NCI-H446 (cell line): ENCODE data around the gene ACLY.

Experiments
- DNase-seq, 2 experiments: peaks; one replicate each; lab custom pipeline; 2025; lab: John Stamatoyannopoulos, UW

Gene ACLY

DNA sequence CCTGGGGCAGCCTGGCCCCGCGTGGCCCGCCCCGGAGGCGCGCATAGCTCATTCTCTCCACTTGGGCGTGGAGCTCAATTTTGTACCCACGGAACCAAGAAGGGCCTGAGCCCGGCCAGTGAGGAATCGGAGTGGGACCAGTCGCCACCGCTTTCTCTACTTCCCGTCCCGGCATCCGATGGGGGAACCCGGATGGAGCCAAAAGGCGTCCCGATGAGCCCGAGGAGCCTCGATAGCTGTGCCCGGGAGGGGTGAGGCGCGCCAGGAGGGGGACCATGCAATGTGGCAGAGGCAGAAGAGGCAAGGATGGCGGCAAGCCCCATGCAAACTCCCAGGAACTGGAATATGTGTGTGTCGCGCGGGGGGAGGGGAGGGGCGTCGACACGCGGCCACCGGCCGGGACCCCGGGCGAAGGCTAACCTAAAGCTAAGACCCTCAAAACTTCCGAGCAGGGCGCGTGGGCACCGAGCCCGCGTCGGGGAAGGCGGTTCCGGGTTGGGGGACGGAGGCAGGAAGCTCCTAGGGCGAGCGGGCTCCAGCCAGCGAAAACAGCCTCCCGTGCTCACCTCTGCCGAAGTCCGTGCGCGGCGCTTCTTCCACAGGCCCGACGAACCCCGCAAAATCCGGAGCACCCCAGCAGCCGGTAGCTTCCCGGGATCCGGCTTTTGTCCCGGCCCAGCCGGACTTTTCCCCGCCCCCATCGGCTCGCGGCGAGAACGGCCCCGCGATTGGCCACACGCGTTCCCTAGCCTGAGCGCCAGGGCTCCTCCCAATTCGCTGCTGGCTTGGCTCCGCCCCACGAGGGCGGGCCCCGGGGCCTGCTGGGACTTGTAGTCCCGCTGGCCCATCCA is at the start of gene ACLY:
Gene ACLY (minus strand): TSS at position 638 of the 851 bp plus-strand sequence. CDS start 5,078 bp downstream, outside the sequence.
- peak; percentile 93 to 99 for DNase-seq

DNA sequence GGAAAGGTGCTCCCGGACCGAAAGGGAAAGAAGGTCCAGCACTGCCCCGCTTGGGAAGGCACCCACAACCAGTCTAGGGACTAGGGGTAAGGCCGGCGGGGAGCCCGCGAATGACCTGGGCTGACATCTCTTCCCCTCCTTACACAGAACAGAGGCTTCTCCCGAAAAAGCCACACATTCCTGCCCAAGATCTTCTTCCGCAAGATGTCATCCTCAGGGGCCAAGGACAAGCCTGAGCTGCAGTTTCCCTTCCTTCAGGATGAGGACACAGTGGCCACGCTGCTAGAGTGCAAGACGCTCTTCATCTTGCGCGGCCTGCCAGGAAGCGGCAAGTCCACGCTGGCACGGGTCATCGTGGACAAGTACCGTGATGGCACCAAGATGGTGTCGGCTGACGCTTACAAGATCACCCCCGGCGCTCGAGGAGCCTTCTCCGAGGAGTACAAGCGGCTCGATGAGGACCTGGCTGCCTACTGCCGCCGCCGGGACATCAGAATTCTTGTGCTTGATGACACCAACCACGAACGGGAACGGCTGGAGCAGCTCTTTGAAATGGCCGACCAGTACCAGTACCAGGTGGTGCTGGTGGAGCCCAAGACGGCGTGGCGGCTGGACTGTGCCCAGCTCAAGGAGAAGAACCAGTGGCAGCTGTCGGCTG is 49.3 kb upstream of the ACLY start:
- DNase-seq: no peak

DNA sequence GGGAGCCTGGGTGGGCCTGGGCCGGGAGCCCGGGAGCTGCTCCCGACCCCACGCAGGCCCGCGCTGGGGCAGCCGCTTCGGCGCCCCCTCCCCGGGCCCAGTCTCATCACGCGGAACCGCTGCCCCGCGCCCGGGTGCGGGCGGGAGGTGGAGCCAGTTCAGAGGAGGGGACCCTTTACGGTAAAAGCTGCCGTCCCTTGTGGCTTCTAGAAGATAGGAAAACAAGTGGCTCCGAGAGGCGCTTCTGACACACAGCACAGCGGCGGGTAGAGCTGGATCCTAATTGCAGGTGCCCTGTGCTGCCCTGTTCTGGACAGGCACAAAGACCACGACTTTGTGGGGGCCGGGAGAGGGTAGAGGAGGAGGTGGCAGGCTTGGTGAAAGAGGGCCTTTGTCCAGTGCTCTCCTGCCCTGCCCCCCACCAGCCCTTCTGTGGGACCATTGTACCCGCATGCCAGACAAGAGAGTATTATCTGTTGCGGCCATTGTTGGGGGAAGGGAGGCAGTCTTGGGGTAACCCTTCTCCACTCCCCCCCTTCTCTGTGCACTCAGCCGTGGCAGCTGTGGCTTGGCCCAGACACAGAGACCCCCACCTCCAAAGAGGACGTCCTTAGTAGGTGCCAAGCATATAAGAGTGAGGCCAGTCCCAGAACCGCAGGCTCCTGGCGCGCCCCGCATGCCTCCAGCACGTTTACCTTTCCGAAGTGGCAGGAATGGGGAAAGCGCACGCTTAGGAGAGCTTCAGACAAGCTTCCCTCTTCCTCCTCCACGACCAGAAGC is 48.6 kb upstream of the ACLY start:
- no peak for DNase-seq

DNA sequence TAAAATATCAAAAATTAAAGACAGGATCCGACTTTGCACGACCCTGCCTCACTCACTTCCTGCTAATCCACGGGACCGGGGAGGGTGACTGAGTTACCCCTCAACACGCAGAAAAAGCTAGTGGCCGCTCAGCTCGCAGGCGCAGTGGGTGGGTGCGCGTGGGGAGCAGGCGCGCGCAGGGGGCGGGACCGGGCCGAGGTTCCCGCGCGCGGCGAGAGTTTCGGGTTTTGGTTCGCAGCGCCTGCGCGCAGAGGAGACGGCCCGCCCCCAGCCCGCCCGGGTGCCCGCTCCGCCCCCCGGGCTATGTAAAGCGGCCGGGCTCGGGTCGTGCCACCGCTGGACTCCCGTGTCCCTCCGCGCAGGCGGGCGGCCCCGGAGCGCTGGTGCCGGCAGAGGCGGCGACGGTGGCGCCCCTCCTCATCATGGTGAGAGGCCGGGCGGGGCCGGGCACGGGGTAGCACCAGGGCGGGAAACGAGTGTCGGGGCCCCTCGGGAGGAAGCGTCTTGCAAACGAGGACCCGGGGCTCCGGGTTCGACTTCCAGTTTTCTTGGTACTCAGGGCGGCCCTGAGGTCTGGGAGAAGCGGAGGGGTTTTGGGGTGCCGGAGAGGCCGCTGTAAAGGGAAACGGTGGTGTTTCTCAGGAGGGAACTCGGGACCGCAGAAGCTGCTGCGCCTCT is 47.9 kb upstream of the ACLY start, which contains the start of gene CNP:
Gene CNP (plus strand): TSS at position 333 of the 678 bp plus-strand sequence. CDS start 90 bp downstream, at position 423.
- peak; percentile 51 to 88 for DNase-seq

DNA sequence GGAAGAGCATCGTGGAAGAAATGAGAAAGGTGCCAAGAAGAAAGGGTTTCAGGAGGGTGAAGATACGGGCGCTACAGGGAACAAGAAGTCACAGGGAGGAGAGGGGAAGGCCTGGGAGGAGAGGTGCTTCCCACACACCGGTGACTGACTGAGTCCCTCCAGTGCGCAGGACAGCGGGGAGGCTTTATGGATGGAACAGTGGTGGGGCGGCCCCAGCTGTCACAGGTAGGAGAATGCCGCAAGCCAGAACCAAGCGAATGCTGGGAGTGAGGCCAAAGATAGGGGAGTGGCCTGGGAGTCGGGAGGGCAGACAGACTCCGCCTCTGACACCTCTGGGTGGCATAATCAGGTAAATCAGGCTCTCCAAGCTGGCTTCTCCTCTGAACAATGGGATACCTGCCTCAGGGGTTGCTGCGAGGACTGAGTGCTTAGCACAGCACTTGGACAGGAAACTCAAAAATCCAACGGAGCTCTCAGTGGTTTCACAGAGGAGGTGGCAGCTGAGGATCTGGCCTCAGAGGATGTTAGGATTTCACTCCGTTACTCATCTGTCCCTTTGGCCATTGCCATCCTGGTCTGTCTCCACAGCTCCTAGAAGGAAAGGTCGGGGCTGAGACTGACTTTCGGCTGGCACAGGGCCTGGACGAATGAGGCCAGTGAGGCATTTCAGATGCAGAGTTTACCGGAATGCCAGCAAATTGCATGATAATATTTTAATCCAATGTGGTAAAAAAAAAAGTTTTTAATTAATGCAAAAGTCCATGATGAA is 47.1 kb upstream of the ACLY start:
- no peak for DNase-seq

DNA sequence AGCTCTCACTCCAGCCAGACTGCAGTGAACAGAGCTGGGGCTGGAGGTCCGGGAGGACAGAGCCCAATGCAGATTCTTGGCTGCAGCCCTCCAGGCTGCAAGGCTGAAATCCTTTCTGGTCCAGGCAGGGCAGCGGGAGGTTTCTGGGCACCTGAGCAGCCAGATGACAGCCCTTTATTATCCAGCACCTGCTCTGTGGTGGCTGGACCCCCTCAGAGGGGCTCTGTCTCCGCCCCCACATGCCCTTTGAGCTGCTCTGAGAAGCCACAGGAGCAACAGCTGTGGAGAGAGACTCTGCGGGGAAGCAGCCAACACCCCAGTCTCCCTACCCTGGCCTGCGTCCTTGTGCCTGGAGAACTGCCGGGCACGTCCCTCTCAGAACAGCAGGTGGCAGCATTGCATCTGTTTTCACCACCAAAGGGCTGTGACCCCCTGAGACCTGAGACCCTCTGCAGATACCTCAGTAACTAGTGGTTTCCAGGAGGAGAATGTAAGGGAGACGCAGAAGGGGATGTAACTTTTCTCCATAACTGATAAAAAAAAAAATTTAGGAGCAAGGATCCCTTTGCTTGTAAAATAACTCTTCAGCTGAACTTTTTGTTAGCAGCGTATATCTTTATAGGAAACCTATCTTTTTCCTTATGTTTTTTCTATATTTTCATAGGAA is 44.1 kb upstream of the ACLY start:
- peak; percentile 38 to 78 for DNase-seq

DNA sequence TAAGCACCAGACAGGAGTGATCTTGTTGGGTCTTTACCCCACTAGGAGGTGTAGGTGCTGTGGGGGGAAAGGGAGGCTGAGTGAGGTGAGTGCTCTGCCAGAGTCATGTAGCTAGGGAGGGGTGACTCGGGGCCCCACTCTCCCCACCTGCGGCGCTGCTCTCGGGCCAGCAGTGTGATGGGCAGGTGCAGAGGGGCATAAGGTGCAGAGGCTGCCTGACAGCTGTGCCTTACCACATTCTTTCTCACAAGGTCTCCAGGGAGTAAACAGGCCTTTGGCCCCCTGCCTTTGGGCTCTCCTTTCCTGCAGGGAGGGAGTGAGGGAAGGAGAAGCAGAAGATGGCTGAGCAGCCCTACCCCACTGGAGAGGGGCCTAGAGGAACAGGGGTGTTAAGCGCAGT is 43.4 kb upstream of the ACLY start:
- no peak for DNase-seq

DNA sequence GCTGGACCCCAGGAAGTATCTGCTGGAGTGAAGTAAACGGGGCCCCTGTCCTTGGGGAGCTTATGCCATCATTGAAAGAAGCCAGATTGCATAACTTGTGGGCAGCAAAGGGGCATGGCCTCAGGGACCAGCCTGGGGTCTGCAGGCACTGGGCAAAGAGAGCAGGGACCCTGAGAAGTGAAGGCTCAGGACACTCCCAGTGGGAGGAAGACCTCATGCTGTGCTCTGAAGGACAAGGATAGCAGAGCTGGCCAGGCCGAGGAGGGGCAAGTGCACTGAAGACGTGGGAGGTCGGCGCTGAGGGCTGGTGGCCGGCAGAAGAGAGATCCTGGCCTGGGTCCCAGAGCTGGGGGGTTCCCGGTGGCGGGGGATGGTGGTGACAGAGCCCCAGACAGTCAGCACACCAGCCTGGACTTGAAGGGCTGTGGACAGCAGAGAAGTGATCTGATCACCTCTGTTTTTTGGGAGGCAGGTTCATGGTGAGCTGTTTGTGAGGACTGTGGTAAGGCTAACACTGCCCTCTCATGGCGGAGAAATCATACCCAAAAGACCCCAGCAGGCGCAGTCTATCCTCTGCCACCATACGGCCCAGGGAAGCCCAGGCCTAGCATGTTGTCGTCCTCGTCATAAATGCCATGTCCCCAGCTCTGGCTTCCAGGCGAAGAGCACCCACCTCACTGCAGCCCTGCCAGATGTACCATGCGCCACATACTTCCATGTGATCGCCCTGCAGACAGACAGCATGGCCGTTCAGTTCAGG is 40.8 kb upstream of the ACLY start:
- DNase-seq: peak in 1 of 2 experiments; percentile 53

DNA sequence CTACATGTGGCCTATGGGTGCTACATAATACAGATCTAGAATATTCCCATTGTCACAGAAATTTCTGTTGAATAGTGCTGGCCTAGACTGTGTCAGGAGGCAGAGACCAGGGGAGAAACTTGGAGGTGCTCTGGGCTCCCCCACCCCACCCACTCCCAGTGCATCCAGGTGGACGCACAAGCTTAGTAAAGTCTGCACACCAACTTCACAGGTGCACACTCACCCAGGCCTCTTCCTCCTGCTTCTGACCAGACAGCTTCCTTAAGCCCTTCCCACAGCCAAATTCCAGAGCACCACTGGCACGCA is 40.2 kb upstream of the ACLY start:
- no peak for DNase-seq

DNA sequence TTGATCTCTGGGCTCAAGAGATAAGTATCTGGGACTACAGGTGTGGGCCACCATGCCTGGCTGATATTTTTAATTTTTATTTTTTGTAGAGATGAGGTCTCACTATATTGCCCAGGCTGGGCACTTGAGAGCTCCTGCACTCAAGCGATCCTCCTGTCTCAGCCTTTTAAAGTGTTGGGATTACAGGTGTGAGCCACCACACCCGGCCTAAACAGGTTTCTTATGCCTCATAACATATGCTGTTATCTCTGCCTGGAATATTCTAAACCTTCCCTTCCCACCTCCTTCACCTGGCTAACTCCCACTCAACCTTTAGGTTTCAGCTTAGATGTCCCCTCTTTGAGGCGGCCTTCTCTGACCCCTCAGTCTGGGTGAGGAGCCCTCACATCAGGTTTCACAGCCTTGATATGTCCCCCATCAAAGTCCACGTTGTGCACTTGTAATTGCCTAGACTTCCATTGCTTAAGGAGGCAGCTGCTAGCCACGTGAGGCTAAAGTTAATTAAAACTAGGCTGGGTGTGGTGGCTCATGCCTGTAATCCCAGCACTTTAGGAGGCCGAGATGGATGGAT is 39.2 kb upstream of the ACLY start:
- no peak for DNase-seq

DNA sequence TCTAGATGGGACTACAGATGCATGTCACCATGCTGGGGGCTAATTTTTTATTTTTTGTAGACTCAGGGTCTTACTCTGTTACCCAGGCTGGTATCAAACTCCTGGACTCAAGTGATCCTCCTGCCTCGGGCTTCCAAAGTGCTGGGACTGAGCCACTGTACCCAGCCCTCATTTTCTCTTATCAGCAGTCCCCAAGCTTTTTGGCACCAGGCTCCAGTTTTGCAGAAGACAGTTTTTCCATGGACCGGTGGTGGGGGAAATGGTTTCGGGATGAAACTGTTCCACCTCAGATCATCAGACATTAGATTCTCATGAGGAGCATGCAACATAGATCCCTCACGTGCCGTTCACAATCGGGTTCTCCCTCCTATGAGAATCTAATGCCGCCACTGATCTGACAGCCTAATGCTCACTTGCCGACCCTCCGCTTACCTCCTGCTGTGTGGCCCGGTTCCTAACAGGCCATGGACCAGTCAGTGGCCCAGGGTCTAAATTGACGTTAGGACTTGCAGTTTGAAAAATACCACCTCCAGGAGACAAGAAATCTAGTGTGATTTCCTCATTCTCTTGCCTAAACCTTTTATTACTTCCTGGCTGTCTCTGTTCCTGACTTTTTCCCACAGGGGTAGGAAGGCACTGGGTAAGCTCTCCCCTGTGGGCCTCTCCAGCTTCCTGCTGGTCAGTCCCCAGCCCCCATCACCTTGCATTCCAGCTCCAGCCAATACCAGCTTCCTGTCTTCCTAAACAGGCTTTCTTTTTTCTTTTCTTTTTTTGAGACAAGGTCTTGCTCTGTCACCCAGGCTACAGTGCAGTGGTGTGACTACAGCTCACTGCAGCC is 38.5 kb upstream of the ACLY start:
- DNase-seq: no peak

DNA sequence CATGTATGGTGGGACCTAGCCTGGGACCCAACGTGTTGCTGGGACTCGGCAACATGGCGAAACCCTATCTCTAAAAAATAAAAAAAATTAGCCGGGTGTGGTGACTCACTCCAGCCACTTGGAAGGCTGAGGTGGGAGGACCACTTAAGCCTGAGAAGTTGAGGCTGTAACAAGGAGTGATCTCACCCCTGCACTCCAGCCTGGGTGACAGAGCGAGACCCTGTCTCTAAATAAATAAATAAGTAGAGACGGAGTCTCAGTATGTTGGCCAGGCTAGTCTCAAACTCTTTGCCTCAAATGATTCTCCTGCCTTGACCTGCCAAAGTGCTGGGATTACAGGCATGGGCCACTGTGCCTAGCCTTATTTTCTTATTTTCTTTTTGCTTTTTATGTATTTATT is 37.8 kb upstream of the ACLY start:
- no peak for DNase-seq

DNA sequence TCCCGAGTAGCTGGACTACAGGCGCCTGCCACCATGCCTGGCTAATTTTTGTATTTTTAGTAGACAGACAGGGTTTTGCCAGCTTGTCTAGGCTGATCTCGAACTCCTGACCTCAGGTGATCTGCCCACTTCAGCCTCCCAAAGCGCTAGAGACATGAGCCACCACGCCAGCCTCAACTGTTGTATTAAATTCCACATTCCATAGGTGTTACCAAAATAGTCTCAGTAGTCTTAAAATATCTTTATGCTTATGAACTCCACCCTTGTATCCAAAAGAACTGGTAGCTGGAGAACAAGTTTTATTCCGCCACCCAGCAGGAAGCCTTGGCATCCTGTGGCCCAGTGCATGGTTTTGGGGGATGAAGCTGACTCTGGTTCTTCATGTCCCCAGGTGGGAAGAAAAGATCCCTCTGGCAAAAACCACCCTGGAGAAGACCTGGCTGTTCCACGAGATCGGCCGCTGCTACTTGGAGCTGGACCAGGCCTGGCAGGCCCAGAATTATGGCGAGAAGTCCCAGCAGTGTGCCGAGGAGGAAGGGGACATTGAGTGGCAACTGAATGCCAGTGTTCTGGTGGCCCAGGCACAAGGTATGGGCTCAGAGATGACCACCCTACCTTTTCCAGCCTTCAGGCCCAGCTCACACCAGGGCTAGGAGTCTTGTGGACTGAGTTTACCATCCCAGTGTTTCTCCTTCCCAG is 30.2 kb upstream of the ACLY start:
- no peak for DNase-seq

DNA sequence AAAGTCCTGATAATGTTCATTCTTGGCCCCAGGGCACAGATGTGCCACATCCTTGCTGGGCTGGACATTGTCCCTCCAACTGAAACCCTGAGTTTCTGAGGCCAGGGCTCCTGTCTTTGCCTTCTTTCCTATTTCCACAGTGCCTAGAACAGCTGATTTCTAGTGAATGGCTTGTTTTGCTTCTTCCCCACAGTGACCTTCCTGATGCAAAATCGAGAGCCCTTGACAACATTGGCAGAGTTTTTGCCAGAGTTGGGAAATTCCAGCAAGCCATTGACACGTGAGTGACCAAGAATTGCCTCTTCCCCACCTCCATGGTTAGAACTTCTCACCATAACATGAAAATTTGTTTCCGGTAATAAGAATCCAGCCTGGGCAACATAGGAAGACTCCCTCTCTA is 26.2 kb upstream of the ACLY start:
- DNase-seq: no peak

DNA sequence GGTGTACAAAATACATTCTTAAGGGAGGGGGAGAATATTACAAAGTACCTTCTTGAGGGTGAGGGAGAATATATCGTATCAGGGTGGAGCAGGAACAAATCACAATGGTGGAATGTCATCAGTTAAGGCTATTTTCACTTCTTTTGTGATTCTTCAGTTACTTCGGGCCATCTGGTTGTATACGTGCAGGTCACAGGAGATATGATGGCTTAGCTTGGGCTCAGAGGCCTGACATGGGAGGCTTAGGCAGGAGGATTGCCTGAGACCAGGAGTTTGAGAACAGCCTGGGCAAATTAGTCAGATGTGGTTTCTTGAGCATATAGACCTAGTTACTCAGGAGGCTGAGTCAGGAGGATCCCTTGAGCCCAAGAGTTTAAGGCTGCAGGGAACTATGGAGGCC is 24.7 kb upstream of the ACLY start:
- no peak for DNase-seq

DNA sequence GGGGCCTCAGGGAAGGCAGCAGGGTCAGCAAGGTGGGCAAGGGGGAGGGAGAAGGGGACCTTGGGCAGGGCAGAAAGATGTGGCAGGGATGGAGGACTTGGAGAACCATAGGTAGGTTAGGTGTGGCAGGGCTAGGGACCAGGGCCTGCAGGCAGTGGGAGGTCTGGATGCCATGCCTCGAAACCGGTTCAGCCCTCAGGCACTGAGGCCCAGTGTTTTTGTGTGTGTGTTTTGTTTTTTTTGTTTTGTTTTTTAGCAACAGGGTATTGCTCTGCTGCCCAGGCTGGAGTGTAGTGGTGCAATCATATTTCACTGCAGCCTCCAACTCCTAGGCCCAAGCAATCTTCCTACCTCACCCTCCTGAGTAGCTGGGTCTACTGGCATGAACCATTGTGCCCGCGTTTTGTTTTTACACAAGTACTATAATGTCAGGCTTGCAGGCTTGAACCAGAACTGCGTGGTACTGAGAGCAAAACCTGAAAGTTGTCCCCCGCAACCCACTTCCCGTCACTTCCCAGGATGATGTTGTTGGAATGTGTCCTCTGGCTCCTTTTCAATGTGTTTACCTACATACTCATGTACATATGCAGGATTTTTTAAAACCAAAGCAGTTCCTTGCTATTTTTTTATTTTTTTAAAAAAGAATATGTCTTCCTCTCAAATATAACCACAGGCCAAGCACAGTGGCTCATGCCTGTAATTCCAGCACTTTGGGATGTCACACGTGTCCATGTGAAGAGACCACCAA is 24.0 kb upstream of the ACLY start:
- no peak for DNase-seq

DNA sequence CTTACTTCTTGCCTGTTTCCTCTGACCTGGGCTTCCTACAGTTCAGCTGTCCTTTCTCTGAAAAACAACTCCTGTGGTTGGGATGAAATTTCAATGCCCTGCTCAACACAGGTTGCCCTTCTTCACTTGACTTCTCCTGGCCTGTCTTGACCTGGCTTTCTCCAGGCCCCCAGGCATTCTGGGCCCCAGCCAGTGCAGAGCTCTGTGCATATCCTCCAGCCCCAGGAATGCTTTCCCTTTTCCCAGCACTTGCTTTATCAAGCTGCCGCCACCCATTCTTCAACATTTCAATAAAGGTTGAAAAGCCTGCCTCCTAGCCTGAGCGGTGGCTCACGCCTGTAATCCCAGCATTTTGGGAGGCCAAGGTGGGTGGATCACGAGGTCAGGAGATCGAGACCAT is 22.4 kb upstream of the ACLY start:
- DNase-seq: no peak
